SK-N-SH treated with all-trans-retinoic acid at 6 μM for 48 hours (cell line): Measurements from ENCODE around the gene UCHL5.

Experiments
- ATAC-seq: fragments of 200-7000 bp; cut with Tn5 transposase; 3 replicates; pipeline ENCODE4 v1.9.1; 2020; ENCODE audit warnings: mild to moderate bottlenecking, moderate library complexity
- ARNTL ChIP-seq: fragments of 450-650 bp; formaldehyde crosslinking; IDR thresholded peaks from 2 replicates; pipeline ENCODE4 v1.5.0; 2020; ENCODE audit warnings: low read depth, mild to moderate bottlenecking, moderate library complexity, borderline replicate concordance
- BACH2 ChIP-seq: fragments of 250-450 bp; sonication (Bioruptor Pico); IDR thresholded peaks from 2 replicates; pipeline ENCODE4 v1.9.0; 2021; ENCODE audit warnings: mild to moderate bottlenecking, borderline replicate concordance
- CREB5 ChIP-seq: fragments of 250-450 bp; sonication (Bioruptor Pico); IDR thresholded peaks from 2 replicates; pipeline ENCODE4 v1.5.1; 2020; ENCODE audit warnings: low read depth, mild to moderate bottlenecking, moderate library complexity
- CSDC2 ChIP-seq: fragments of 250-450 bp; sonication (Bioruptor Pico); IDR thresholded peaks from 2 replicates; pipeline ENCODE4 v1.5.0; 2020; ENCODE audit warnings: mild to moderate bottlenecking, moderate library complexity
- CSRNP3 ChIP-seq: fragments of 250-450 bp; sonication (Bioruptor Pico); IDR thresholded peaks from 2 replicates; pipeline ENCODE4 v1.5.1; 2021; ENCODE audit warnings: mild to moderate bottlenecking, moderate library complexity
- ISL1 ChIP-seq: fragments of 250-450 bp; sonication (Bioruptor Pico); IDR thresholded peaks from 2 replicates; pipeline ENCODE4 v2.1.2; 2022; ENCODE audit warnings: mild to moderate bottlenecking, moderate library complexity
- OSR1 ChIP-seq: fragments of 250-450 bp; sonication (Bioruptor Pico); IDR thresholded peaks from 2 replicates; pipeline ENCODE4 v1.8.0; 2022; ENCODE audit warnings: moderate library complexity, mild to moderate bottlenecking, inconsistent platforms
- PPARA ChIP-seq: fragments of 250-450 bp; sonication (Bioruptor Pico); IDR thresholded peaks from 2 replicates; pipeline ENCODE4 v1.5.0; 2020; ENCODE audit warnings: mild to moderate bottlenecking, borderline replicate concordance
- TCF4 ChIP-seq: fragments of 250-450 bp; sonication (Bioruptor Pico); IDR thresholded peaks from 2 replicates; pipeline ENCODE4 v1.8.0; 2021; ENCODE audit warnings: mild to moderate bottlenecking, moderate library complexity, borderline replicate concordance
- ZC3H10 ChIP-seq: fragments of 250-450 bp; sonication (Bioruptor Pico); IDR thresholded peaks from 2 replicates; pipeline ENCODE4 v1.5.1; 2021; ENCODE audit warnings: mild to moderate bottlenecking, moderate library complexity
- ZFP3 ChIP-seq: fragments of 250-450 bp; sonication (Bioruptor Pico); IDR thresholded peaks from 2 replicates; pipeline ENCODE4 v1.5.0; 2020; ENCODE audit warnings: mild to moderate bottlenecking, moderate library complexity
- ZFP30 ChIP-seq: fragments of 450-650 bp; formaldehyde crosslinking; IDR thresholded peaks from 2 replicates; pipeline ENCODE4 v1.5.0; 2022; ENCODE audit warnings: mild to moderate bottlenecking, moderate library complexity
- ZNF565 ChIP-seq: fragments of 450-650 bp; formaldehyde crosslinking; conservative IDR thresholded peaks from 2 replicates; pipeline ENCODE4 v1.5.0; 2020; ENCODE audit warnings: low read depth, mild to moderate bottlenecking, moderate library complexity
- ZNF70 ChIP-seq: fragments of 450-650 bp; formaldehyde crosslinking; IDR thresholded peaks from 2 replicates; pipeline ENCODE4 v1.5.0; 2020; ENCODE audit warnings: mild to moderate bottlenecking, moderate library complexity
- TF ChIP-seq, protein P1 (sequence below): fragments of 250-450 bp; sonication (Bioruptor Pico); IDR thresholded peaks from 2 replicates; pipeline ENCODE4 v1.8.0; 2020; ENCODE audit warnings: mild to moderate bottlenecking, moderate library complexity, borderline replicate concordance
- TF ChIP-seq, protein P2 (sequence below): fragments of 250-450 bp; sonication (Bioruptor Pico); IDR thresholded peaks from 2 replicates; pipeline ENCODE4 v1.5.0; 2020; ENCODE audit warnings: mild to moderate bottlenecking, moderate library complexity
- TF ChIP-seq, protein P3 (sequence below): fragments of 250-450 bp; sonication (Bioruptor Pico); IDR thresholded peaks from 2 replicates; pipeline ENCODE4 v1.8.0; 2021; ENCODE audit warnings: low read depth, mild to moderate bottlenecking, moderate library complexity, borderline replicate concordance

Gene UCHL5

DNA sequence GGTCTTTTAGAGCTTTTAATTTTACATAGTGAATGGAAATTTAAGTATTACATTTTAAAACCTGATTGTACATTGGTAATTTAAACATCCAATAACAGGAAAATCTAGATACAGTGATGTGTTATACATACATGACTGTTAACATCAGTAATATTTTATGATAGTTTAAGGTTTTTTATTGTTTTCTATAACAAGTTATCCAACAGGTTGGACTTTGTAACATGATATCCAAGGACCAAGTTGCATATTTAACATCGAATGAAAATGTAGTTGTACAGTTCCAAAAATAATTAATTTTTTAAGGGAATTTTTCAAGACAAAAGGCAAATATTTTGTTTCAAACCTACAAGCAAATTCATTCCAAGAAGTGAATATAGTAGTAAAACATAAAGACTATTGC is 31.7 kb upstream of the UCHL5 start:
- no peak for ATAC-seq
- no peak for TF ChIP-seq ARNTL
- TF ChIP-seq ZNF565 (CRISPR knock-in tag): no peak
- TF ChIP-seq TCF4: no peak
- TF ChIP-seq CREB5: no peak
- TF ChIP-seq, protein P1, sequence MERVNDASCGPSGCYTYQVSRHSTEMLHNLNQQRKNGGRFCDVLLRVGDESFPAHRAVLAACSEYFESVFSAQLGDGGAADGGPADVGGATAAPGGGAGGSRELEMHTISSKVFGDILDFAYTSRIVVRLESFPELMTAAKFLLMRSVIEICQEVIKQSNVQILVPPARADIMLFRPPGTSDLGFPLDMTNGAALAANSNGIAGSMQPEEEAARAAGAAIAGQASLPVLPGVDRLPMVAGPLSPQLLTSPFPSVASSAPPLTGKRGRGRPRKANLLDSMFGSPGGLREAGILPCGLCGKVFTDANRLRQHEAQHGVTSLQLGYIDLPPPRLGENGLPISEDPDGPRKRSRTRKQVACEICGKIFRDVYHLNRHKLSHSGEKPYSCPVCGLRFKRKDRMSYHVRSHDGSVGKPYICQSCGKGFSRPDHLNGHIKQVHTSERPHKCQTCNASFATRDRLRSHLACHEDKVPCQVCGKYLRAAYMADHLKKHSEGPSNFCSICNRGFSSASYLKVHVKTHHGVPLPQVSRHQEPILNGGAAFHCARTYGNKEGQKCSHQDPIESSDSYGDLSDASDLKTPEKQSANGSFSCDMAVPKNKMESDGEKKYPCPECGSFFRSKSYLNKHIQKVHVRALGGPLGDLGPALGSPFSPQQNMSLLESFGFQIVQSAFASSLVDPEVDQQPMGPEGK (CRISPR knock-in tag): no peak
- TF ChIP-seq CSDC2 (CRISPR knock-in tag): no peak
- no peak for TF ChIP-seq ZFP3 (CRISPR knock-in tag)
- TF ChIP-seq ZFP30: no peak
- TF ChIP-seq, protein P2, sequence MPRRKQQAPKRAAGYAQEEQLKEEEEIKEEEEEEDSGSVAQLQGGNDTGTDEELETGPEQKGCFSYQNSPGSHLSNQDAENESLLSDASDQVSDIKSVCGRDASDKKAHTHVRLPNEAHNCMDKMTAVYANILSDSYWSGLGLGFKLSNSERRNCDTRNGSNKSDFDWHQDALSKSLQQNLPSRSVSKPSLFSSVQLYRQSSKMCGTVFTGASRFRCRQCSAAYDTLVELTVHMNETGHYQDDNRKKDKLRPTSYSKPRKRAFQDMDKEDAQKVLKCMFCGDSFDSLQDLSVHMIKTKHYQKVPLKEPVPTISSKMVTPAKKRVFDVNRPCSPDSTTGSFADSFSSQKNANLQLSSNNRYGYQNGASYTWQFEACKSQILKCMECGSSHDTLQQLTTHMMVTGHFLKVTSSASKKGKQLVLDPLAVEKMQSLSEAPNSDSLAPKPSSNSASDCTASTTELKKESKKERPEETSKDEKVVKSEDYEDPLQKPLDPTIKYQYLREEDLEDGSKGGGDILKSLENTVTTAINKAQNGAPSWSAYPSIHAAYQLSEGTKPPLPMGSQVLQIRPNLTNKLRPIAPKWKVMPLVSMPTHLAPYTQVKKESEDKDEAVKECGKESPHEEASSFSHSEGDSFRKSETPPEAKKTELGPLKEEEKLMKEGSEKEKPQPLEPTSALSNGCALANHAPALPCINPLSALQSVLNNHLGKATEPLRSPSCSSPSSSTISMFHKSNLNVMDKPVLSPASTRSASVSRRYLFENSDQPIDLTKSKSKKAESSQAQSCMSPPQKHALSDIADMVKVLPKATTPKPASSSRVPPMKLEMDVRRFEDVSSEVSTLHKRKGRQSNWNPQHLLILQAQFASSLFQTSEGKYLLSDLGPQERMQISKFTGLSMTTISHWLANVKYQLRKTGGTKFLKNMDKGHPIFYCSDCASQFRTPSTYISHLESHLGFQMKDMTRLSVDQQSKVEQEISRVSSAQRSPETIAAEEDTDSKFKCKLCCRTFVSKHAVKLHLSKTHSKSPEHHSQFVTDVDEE (CRISPR knock-in tag): no peak
- TF ChIP-seq ZC3H10 (CRISPR knock-in tag): no peak
- no peak for TF ChIP-seq BACH2 (CRISPR knock-in tag)
- no peak for TF ChIP-seq CSRNP3 (CRISPR knock-in tag)
- no peak for TF ChIP-seq ZNF70
- TF ChIP-seq, protein P3, sequence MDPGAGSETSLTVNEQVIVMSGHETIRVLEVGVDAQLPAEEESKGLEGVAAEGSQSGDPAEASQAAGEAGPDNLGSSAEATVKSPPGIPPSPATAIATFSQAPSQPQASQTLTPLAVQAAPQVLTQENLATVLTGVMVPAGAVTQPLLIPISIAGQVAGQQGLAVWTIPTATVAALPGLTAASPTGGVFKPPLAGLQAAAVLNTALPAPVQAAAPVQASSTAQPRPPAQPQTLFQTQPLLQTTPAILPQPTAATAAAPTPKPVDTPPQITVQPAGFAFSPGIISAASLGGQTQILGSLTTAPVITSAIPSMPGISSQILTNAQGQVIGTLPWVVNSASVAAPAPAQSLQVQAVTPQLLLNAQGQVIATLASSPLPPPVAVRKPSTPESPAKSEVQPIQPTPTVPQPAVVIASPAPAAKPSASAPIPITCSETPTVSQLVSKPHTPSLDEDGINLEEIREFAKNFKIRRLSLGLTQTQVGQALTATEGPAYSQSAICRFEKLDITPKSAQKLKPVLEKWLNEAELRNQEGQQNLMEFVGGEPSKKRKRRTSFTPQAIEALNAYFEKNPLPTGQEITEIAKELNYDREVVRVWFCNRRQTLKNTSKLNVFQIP (CRISPR knock-in tag): no peak
- TF ChIP-seq, all 23 proteins: peak for 0

GRCh38 chr1:193087893-193088292 is 28.7 kb upstream of the UCHL5 start:
- ATAC-seq: no peak; the same call in 2 of the 3 replicates
- TF ChIP-seq PPARA (no peak), ISL1 (CRISPR knock-in tag) (no peak), CSRNP3 (CRISPR knock-in tag) (no peak), ARNTL (no peak), ZC3H10 (CRISPR knock-in tag) (no peak), ZNF70 (no peak)
- TF ChIP-seq, protein P3 (CRISPR knock-in tag): no peak

DNA sequence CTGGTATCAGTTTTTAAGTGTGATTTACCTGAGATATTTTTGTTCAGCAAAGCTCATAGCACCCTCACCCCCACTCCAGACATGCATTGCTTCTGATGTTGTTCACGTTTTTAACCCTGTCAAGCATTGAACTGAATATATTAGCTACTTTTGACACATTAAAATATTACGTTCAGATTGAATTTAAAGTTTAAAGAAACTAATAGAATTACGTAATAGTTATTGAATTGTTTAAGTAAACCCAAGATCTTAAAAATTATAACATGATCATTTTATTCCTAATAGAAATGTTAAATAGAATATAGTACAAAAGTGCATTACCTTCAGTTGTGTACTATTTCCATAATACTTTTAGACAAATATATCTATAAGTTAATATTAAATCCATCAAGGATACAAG is 27.2 kb upstream of the UCHL5 start:
- TF ChIP-seq ZNF70 (no peak), PPARA (no peak), CSRNP3 (CRISPR knock-in tag) (no peak), ISL1 (CRISPR knock-in tag) (no peak), ARNTL (no peak), OSR1 (CRISPR knock-in tag) (no peak)
- TF ChIP-seq, protein P1 (CRISPR knock-in tag): no peak
- TF ChIP-seq, all 23 proteins: peak for 0
- no peak for ATAC-seq
